ENCODE measurements around the gene PRELID2.
A peak's percentile ranks its signal among the peaks of the same experiment; 100 is the strongest.

The PRELID2 gene

GRCh38 chr5:145797336-145797735 is 37.8 kb downstream of the PRELID2 start:
- DNase-seq: no peak

GRCh38 chr5:145796318-145796717 is 38.8 kb downstream of the PRELID2 start:
- DNase-seq: no peak

GRCh38 chr5:145793574-145793973 is 41.6 kb downstream of the PRELID2 start:
- DNase-seq: no peak

GRCh38 chr5:145792840-145793239 is 42.3 kb downstream of the PRELID2 start:
- DNase-seq: no peak

- DNase-seq: no peak
These were observed 43.3 kb downstream of the PRELID2 start for GRCh38 chr5:145791866-145792265.

GRCh38 chr5:145787996-145788395 is 47.1 kb downstream of the PRELID2 start:
- DNase-seq: no peak

GRCh38 chr5:145787507-145787906 is 47.6 kb downstream of the PRELID2 start:
- no peak for DNase-seq

GRCh38 chr5:145787001-145787400 is 48.1 kb downstream of the PRELID2 start:
- DNase-seq: no peak

- DNase-seq: peak; percentile 9
These were observed 54.2 kb downstream of the PRELID2 start for GRCh38 chr5:145780982-145781381.

GRCh38 chr5:145778144-145778900 is 56.8 kb downstream of the PRELID2 start:
- no peak for DNase-seq

- DNase-seq: no peak
These were observed 57.6 kb downstream of the PRELID2 start for GRCh38 chr5:145777445-145778063.

GRCh38 chr5:145776886-145777285 is 58.3 kb downstream of the PRELID2 start:
- DNase-seq: no peak

GRCh38 chr5:145775893-145776444 is 59.2 kb downstream of the PRELID2 start:
- no peak for DNase-seq

GRCh38 chr5:145775411-145775810 is 59.7 kb downstream of the PRELID2 start:
- no peak for DNase-seq

- no peak for DNase-seq
These were observed 60.7 kb downstream of the PRELID2 start for GRCh38 chr5:145774442-145774841.

- DNase-seq: no peak
These were observed 62.7 kb downstream of the PRELID2 start for GRCh38 chr5:145772466-145772865.

GRCh38 chr5:145768863-145769262 is 66.3 kb downstream of the PRELID2 start:
- DNase-seq: no peak

GRCh38 chr5:145764325-145764724 is 70.8 kb downstream of the PRELID2 start:
- no peak for DNase-seq

- no peak for DNase-seq
These were observed 72.3 kb downstream of the PRELID2 start for GRCh38 chr5:145762833-145763232.

- no peak for DNase-seq
These were observed 73.9 kb downstream of the PRELID2 start for GRCh38 chr5:145761254-145761653.

GRCh38 chr5:145760660-145761059 is 74.5 kb downstream of the PRELID2 start:
- DNase-seq: no peak

GRCh38 chr5:145752947-145753346 is 82.2 kb downstream of the PRELID2 start:
- DNase-seq: no peak

- no peak for DNase-seq
These were observed 82.6 kb downstream of the PRELID2 start for GRCh38 chr5:145752534-145752933.

- no peak for DNase-seq
These were observed 84.9 kb downstream of the PRELID2 start for GRCh38 chr5:145750199-145750598.
